CD4-positive, alpha-beta T cell treated with Interleukin-6 at 100 ng/mL for 8 hours (primary cell): ENCODE results near the gene PNP.
"Not testable (repeated sequence)": the region's sequence is repeated elsewhere in the genome, so short reads cannot be mapped to it uniquely, and the experiment has no call there.

ENCODE experiments used
- DNase-seq: peaks from one replicate; pipeline ENCODE4 v3.0.0-alpha.2; 2020; ENCODE audit warnings: mixed read lengths, low spot score

PNP gene

DNA sequence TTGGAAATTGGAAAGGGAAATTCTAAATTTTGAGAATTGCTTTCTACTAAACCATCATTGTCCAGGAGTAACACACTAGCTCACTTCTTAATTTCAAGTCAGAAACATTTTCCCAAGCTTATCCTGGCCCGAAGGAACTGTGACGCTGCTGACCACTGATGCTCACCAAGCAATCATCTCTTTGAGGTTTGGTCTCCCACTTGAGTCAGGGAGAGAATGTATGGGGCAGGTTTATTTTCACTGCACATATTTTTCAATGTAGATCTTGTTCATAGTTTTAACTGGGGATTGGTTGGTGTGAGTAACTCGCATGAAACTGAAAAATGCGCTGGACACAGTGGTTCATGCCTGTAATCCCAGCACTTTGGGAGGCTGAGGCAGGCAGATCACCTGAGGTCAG is 23.3 kb downstream of the PNP start:
- DNase-seq: no peak

DNA sequence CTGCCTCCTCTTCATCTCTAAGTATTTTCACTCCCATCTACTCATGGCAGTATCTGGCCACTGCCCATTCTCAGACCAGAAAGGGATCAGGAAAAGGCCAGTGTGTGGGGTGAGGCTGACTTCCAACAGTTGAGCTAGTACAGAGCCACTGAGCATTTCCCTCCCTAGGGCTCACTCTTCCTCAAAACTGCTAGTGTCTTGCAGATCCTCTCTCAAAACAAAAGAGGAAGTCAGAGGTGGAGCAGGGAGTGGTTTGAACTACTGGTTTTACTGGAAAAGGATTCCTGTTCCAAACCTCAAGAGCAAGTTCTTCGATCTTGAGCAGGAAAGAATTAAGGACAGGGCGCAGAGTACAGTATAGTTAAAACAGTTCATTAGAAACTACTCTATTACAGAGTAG is 24.4 kb downstream of the PNP start:
- DNase-seq: no peak

- no peak for DNase-seq
Measured at GRCh38 chr14:20494935-20495766, 25.9 kb downstream of the PNP start.

DNA sequence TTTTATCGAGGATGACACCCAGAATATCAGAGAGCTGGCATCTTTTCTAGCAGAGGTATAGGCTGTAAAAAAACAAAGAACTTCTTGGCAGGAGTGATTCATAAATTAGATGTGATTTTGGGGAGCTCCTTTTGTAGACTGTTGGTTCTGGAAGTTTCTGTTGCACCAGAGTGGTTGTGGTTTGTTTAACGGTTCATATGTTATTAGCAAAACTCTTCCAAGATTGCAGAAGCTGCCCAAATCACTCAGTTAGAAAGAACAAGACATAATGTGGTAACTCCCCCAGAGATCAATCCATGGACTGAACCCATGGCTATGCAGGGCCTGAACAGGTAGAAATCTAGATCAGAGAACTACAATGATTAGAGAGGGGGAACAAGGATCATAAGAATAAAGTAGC is 29.4 kb downstream of the PNP start:
- DNase-seq: no peak

- DNase-seq: no peak
Measured at GRCh38 chr14:20499108-20499507, 29.9 kb downstream of the PNP start.

- no peak for DNase-seq
Measured at GRCh38 chr14:20499881-20500280, 30.7 kb downstream of the PNP start.

DNA sequence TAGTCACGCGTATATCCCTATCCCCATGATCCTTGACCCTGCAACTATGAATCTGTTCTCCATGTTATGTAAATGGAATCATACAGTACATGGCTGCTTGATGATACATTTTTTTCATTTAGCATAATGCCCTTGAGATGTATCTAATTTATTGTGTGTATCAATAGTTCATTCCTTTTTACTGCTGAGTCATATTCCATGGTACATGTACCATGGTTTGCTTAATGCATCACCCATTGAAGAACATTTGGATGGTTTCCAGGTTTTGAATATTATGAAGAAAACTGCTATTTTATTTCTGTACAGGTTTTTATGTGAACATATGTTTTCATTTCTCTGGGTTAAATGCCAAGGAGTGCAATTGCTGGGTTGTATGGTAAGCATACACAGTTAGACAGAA is 32.1 kb downstream of the PNP start:
- no peak for DNase-seq

- no peak for DNase-seq
Measured at GRCh38 chr14:20503898-20504297, 34.7 kb downstream of the PNP start.

GRCh38 chr14:20506276-20506675 is 37.1 kb downstream of the PNP start:
- DNase-seq: not testable (repeated sequence)

DNA sequence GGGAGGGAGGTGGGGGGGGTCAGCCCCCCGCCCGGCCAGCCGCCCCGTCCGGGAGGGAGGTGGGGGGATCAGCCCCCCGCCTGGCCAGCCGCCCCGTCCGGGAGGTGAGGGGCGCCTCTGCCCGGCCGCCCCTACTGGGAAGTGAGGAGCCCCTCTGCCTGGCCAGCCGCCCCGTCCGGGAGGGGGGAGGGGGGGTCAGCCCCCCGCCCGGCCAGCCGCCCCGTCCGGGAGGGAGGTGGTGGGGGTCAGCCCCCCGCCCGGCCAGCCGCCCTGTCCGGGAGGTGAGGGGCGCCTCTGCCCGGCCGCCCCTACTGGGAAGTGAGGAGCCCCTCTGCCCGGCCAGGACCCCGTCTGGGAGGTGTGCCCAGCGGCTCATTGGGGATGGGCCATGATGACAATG is 37.5 kb downstream of the PNP start:
- DNase-seq: not testable (repeated sequence)

DNA sequence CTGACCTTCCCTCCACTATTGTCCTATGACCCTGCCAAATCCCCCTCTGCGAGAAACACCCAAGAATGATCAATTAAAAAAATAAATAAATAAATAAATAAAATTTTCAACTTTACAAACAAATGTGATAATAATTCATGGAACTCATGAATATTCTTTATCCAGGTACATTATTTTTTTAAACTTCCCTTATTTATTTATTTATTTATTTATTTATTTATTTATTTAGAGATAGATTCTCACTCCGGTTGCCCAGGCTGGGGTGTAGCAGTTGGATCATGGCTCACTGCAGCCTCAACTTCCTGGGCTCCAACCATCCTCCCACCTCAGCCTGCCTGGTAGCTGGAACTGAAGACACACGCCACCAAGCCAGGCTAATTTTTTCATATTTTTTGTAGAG is 38.3 kb downstream of the PNP start:
- not testable (repeated sequence) for DNase-seq

DNA sequence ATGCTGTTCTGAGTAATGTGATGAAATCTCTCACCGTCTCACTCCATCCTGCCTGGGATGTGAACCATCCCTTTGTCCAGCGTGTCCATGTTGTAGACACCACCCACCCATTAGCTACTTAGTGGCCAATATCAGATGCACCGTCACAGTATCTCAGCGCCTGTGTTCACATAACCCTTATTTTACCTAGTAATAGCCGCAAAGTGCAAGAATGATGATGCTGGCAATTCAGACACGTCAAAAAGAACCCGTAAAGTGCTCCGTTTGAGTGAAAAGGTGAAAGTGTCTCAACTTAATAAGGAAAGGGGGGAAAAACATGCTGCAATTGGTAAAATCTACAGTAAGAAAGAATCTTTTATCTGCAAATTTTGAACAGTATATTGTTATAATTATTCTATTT is 39.2 kb downstream of the PNP start:
- DNase-seq: no peak

DNA sequence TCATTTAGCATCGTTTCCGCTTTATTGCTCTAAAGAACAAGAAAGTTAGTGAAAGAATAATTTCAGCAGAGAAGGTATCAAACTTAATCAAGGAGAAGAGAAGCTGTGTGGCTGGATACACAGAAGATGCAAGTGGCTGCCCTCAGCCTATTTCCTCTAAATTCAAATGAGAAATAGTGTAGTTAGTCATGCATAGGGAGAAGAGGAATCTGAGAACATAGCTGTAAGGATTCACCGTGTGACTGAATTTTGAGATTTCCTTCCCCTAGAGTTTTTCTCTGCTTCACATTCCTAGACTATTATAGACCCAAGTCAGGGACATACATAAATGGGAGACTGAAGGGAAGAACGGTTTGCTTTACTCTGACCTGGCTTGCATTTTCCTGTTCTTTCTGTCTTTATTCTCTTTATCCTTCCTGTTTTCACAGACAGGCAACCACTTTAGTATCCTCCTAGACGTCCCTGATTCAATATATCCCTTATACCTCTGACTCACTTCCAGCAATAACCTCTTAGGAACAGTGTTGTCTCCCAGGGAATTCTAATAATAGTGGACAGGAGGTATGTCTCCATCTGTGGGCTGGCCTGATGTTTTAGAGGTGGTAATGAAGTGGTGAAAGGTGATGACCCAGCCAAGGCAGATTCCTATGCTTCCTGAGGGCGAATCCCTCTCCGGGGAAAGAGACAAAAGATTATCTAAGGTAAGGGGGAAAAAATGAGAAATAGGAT is 43.1 kb downstream of the PNP start:
- DNase-seq: no peak

DNA sequence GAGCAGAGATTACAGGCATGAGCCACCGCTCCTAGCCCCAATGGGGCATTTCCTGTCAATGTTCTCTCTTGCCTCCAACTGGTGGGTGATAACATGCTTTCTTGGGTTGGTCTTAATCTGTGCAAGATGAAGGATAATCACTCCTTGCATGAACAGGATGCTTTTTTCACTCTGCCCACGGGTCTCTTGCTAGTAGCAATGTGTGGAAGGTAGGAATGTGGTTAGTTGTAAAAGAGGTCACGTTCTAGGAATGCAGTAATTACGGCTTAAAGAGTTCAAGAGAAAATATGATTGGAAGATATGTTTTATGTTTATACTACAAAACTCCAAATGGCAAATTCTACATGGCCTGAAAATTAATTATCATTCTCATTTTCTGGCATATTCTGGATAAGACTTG is 46.6 kb downstream of the PNP start:
- no peak for DNase-seq

- DNase-seq: no peak
Measured at GRCh38 chr14:20516921-20517320, 47.7 kb downstream of the PNP start.

GRCh38 chr14:20522332-20522731 is 53.1 kb downstream of the PNP start:
- DNase-seq: no peak

- DNase-seq: no peak
Measured at GRCh38 chr14:20524027-20524426, 54.8 kb downstream of the PNP start.
